ENCODE results near the gene C9orf43.
A peak's percentile ranks its signal among the peaks of the same experiment; 100 is the strongest.
"Not testable (repeated sequence)": the region's sequence is repeated elsewhere in the genome, so short reads cannot be mapped to it uniquely, and the experiment has no call there.

C9orf43 gene

GRCh38 chr9:113381909-113382411 lies 28.6 kb upstream of the C9orf43 start:
- no peak for DNase-seq

DNA sequence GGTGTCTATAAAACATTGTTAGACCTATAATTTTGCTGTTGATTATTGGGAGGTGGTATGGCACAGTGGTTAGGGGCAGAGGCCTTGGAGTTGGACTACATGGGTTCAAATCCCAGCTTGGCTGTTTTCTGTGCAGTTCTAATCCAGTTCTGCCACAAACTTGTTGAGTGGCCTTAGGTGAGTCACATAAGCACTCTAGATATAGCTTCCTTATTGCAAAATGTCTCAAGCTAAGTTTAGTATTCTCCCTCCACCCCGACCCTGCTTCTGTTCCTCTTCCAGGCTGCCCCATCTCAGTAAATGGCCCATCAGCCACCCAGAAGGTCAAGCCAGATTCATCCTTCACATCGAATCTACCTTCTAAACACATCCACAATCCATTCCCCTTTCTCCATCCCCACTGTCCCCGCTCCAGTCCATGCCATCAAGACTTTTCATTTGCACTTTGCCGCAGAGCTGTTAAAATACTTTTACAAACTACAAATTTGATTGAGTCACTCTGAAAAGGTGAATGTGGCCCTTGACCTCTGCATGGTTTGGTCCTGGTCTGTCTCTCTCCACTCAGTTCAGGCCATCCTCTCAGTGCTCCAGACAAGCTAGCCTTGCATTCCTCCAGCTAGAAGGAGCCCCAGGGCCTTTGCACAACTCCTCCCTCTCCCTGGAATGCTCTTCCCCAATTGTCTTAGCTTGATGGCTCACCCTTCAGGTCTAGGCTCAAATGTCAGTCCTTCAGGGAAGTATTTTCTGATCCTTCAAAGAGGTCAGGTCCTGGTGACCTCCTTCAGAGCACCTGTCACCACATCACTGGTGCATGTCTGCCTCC lies 23.8 kb upstream of the C9orf43 start:
- DNase-seq = no peak

- no peak for DNase-seq
Observed at GRCh38 chr9:113387560-113388230, 22.9 kb upstream of the C9orf43 start.

- DNase-seq = no peak
Observed at GRCh38 chr9:113388833-113389232, 21.7 kb upstream of the C9orf43 start.

GRCh38 chr9:113389451-113389850 lies 21.1 kb upstream of the C9orf43 start:
- DNase-seq = no peak

GRCh38 chr9:113390192-113390960 lies 20.2 kb upstream of the C9orf43 start:
- DNase-seq = no peak

DNA sequence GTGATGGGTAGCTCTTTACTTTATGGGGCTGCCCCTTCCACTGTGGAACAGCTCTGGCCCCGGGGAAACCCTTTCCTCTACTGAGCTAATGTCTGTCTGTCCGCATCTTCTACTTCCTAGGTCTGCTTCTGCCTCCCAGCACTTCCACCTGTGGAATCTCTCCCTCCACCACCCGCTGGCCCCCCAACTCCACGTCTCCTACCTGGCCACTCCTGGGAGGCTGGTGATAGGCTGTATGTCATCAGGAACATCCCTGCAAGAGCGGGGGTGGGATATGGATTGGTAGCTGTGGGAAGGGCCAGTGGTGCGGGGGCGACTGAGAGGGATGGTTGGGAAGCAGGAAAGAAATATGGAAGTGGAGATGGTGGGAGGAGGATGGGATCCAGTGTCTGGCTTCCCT lies 18.6 kb upstream of the C9orf43 start:
- no peak for DNase-seq

DNA sequence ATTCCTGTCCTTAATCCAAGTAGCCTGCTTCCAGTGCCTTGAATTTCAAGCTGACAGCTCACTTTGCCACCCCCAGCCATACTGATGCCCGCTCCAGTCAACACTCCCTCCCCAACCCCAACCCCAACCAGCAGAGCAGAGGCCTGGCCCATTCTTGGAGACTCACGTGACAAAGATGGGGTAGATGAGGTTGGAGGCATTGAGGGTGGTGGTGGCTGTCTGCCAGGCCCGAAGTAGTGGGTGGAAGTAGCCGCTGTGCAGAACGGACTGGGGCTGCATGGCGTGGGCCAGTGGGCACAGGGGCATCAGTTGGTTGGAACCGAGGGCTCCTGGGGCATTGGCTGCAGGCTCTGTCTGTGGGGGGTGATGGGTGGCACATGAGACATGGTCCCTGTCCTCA lies 17.3 kb upstream of the C9orf43 start:
- no peak for DNase-seq

DNA sequence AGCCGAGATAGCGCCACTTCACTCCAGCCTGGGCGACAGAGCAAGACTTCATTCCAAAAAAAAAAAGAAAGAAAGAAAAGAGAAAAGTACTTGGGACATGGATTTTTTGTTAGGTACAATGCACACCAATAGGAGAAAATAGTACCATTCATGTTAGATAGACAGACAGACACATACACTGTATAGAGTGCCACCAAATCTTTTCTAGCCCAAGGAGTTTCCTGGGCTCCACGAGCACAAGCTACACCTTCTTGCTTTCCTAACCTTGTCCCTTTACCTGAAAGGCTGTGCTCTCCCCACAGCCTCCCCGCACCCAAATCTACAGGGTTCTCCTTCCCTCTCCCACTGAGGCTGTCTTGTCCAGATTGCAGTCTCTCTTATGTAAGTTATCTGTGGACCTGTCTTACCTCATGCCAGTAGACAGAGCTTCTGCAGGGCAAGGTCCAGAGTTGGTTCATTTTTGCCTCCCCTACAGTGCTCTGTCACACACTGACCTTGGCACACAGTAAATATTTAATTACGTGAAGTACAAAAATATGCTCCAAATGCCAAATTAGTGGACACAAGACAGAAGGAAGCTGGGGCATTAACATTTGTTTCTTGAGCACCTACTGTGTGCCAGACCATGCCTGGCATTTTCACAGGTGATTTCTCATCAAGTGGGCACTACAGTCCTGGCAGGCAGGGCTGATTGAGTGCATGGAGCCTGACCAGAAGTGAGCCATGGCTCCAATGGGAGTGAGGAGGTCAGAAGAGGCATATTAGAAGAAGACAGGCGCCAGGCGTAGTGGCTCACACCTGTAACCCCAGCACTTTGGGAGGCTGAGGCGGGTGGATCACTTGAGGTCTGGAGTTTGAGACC lies 15.3 kb upstream of the C9orf43 start:
- DNase-seq = no peak

DNA sequence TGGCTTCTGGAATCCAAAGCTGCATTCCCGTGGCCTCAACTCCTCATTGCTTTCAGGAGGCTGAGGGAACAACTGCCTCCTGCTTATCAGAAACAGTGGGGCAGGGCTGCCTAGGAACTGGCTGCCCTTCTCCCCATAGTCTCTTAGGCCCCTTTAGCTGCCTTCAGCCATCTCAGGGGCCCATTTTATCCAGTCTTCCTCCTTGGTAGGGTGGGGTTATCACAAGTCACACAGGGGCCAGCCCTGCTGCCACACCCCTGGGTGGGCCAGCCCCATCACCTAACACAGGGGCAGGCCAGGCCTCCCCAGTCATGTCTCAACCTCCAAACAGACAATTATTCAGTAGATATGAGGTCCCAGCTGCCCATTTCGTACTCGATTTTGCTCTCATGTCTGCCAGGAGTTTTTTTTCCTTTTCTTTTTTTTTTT lies 13.3 kb upstream of the C9orf43 start:
- no peak for DNase-seq

DNA sequence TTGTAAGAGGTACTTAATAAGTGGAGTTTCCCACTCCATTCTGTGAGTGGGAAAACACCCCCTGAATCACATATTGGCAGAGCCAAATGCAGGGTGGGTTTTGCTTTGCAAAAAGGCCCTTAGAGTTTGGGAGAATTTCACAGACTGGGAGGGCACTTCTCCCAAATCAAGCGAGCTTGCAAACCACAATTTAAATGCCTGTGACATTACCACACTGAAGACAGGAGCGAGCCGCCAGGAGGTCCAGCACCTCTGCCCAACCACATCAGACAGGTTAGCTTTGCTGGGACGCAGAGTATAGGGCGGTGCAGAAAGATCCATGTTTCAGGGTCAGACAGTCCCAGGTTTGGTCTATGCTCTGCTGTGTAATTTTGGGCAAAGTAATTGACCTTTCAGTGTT lies 11.8 kb upstream of the C9orf43 start:
- DNase-seq = no peak

- DNase-seq = no peak
Observed at GRCh38 chr9:113399646-113400200, 10.8 kb upstream of the C9orf43 start.

- peak; percentile 99 for DNase-seq
Observed at GRCh38 chr9:113401027-113401792, 9.3 kb upstream of the C9orf43 start, which contains the start of gene ALAD. TSS of gene ALAD (minus strand) at chr9:113401284. CDS start at chr9:113393559, 7,725 bp downstream.

GRCh38 chr9:113403646-113404045 lies 6.9 kb upstream of the C9orf43 start:
- DNase-seq = no peak

DNA sequence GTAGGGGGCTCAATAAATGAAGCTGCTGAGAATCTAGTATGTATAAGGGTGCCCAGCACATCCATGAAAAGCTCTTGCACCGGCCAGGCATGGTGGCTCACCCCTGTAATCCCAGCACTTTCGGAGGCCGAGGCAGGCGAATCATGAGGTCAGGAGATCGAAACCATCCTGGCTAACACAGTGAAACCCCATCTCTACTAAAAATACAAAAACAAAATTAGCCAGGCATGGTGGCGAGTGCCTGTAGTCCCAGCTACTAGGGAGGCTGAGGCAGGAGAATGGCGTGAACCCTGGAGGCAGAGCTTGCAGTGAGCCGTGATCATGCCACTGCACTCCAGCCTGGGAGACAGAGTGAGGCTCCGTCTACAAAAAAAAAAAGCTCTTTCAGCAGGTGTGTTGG lies 4.2 kb upstream of the C9orf43 start:
- not testable (repeated sequence) for DNase-seq

DNA sequence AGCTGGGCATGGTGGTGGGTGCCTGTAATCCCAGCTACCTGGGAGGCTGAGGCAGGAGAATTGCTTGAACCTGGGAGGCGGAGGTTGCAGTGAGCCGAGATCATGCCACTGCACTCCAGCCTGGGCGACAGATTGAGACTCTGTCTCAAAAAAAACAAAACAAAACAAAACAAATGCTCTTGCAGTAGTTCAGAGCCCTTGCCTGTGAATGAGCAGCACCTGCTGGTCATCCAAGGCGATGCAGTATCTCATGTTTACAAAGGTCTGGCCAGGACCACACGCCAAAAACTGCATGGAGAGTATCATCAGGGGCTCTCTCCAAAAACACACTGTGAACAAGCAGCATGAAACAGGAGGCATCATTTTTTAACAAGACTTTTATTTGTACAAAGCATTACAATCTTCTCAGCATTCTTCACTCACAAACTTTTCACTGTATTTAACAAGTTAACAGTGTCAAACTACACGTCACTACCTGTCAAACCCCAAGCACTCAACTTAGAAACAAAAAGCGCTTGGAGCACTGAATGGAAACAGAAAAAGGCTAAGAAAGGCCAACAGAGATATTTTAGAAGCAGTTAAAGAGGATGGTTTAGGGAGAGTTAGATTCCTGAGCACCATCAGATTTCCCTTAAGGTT lies 3.6 kb upstream of the C9orf43 start:
- DNase-seq = peak; percentile 67

- no peak for DNase-seq
Observed at GRCh38 chr9:113409481-113409880, 1.1 kb upstream of the C9orf43 start.

GRCh38 chr9:113409883-113410206 lies 702 bp upstream of the C9orf43 start:
- DNase-seq = no peak

- no peak for DNase-seq
Observed at GRCh38 chr9:113416149-113416721, 5.7 kb downstream of the C9orf43 start.

- no peak for DNase-seq
Observed at GRCh38 chr9:113417370-113417769, 6.8 kb downstream of the C9orf43 start.
